ENCODE results near the gene RAP2A. TPM values are rescaled to one million over a fixed set of nuclear protein-coding genes. Genes with fewer than 3 reads are reported as not detected.

The RAP2A gene
- total RNA-seq (2022; extraction: Qiagen RNA extraction), result 4.4 to 5.9 TPM (median 5.7 TPM) in 5 replicates

DNA sequence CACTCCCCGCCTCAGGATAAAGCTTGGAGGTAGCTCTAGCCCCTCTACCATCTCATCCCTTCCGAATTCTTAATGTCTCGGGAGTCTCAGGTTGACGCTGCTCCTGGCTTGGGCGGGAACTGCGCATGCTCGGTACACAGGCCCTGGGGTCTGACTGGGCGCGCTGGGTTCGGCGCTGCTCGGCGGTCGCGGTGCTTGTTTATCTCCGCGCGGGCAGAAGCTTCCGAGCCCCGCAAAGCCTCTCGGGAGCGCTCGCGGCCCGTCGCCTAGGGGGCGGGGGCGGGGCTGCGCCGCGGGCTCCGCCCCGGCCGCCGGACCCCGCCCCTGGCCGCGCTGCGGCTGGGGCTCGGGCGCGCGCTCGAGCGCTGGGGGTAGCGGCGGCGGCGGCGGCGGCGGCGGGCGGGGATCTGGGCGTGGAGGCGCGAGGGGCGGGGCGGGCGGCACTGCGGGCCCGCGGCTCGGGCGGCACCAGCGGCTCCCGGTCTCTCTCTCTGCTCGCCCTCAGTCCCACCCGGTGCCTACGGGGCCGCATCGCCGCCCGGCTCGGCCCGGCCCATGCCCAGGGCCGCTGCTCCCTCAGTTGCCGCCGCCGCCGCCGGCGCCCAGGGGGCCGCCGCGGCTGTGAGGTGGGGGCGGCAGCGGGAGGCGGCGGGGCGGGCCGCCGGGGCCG is at the start of gene RAP2A:
TSS of gene RAP2A (plus strand) at position 443 of the 670 bp plus-strand sequence. CDS start 302 bp downstream, outside the sequence.

Other genes with a start within 250 kb of the RAP2A start
- 9.7 to 13.6 TPM (median 12.8 TPM) in 5 replicates for gene MBNL2, start 211.8 kb upstream of the RAP2A start, total RNA-seq (2022; extraction: Qiagen RNA extraction)

Data from A549 treated with AZD2906 at 1 μM for 4 hours (cell line).